DMS79 treated with DMSO at 0.1 percent for 48 hours (cell line): Measurements from ENCODE around the gene FBXW9.
"Not testable (repeated sequence)": the region's sequence is repeated elsewhere in the genome, so short reads cannot be mapped to it uniquely, and the experiment has no call there.

ENCODE experiments used
- DNase-seq: peaks from one replicate; lab custom pipeline; 2025; lab: John Stamatoyannopoulos, UW

The FBXW9 gene

DNA sequence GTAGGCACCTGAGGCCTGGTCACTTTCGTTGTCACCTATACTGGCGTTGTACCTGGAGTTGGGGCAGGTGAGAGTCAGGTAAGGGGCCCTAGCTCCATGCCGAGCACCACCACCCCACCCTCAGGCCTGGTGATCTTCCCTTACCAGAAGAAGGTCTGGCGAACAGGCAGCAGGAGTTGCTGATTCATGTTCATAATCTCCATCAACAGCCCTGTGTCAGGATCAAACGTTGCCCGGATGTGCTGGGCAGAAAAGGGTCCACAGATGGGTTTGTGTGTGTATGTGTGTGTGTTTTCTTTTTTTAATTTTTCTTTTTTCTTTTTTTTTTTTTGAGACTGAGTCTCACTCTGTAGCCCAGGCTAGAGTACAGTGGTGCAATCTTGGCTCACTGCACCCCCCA is 44.2 kb downstream of the FBXW9 start:
- no peak for DNase-seq

DNA sequence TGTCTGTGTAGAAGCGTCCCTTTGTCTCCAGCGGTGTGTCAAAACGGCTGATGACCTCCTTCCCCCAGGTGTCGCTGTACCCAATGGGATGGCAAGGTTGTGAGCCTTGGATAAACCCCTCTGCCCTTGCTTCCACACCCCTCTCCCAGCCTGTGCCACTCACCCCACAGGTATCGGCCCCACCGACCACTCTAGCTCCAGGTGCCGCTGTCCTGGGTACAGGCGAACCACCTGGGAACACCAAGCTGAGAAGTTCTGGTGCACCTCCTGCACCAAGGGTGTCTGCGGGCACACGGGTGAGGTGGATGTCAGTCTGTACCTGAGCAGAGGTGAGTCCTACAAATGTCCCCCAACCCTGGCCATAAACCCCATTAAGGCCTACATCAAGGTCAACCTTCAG is 46.5 kb downstream of the FBXW9 start:
- no peak for DNase-seq

DNA sequence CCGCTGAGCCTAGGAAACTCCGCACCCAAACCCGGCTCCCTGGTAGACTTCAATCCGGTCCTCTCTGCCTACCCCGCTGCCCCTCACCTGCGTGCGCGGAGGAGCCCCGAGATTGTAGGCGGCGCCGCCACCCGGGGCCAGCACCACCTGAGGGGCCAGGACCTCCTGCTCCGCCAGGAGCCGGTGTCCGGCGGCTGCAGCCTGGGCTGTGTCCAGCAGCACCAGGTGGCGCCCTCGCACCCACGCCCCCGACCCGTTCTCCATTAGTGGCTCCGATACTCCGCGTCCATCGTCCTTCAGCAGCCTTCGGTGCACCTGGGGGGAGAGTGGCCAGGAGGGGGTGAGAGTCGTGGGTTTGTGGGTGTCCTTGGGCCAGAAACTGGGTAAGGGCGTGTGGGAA is 48.3 kb downstream of the FBXW9 start:
- no peak for DNase-seq

DNA sequence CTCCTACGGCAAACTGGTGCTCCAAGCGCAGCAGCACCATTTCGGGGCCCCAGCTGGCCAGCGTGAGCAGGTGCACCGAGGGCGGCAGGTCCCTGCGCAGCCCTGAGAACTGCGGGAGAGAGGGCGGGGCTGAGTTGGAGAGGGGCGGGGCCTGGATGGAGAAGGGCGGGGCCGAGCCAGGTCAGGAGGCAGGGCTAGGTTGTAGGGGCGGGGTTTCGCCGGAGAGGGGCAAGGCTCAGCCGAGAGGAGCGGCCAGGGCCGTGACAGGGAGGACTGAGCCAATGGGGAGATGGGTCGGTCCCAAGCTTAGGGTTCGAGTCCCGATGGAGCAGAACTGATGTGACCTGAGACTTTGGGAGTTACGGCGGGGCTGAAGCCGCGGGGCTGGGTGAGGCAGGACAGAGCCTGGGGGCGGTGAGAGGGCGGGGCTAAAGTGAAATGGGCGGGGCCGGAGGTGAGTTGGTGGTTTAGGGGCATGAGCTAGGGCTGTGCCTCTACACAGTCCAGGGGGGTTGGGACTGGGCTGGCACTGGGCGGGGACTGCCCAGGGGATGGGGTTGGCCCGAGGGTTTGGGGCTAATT is 48.9 kb downstream of the FBXW9 start:
- DNase-seq, result no peak

DNA sequence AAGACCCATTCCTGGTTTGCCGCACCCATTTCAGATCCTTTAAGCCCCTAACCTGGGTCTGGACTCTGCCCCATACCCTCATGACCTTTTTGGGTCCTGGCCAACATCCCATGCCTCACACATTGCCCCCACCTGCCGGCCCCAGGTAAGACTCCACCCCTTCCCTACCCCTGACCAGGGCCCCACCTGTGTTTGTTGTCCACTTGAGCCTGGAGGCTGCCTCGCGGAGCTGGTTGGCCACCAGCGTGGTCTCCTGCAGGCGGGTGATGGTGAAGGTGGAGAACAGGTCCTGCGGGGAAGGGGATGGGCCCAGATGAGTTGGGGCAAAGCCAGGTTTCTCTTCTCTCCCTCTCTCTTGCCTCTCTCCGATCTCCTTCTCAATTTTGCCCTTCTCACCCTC is 49.4 kb downstream of the FBXW9 start:
- no peak for DNase-seq

DNA sequence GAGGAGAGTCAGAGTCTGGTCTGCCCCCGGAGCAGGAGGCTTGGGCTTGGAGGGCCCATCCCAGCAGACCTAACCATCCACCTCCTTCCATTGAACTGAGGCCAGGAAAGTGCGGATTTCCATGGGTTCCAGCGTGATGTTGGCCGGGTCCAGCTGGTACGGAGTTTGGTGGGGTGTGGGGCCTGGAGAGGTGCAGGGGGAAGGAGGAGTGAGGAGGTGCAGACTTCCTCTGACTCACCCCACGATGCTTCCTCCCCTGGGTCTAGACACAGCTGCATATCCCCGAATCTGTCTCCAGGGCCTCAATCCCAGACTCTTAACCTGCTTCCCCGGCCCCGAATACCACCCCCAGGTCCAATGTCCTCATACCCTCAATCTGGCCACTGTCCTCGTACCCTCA is 49.9 kb downstream of the FBXW9 start:
- no peak for DNase-seq

DNA sequence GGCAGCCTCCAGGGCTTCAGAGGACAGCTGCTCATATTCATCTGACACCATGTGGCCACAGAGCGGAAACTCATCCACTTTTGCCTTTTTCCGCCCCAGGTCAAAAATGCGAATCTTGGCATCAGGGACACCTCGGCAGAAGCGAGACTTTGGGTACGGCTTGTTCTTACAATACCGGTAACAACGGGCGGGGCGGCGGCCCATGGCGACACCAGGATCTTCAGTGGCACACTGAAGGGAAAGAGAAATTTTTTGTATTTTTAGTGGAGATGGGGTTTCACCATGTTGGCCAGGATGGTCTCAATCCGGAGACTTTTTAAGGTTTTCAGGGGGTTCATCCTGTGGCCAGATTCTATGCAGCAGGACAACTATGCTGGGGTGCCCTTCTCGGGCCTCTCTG is 52.7 kb downstream of the FBXW9 start:
- DNase-seq, result not testable (repeated sequence)

DNA sequence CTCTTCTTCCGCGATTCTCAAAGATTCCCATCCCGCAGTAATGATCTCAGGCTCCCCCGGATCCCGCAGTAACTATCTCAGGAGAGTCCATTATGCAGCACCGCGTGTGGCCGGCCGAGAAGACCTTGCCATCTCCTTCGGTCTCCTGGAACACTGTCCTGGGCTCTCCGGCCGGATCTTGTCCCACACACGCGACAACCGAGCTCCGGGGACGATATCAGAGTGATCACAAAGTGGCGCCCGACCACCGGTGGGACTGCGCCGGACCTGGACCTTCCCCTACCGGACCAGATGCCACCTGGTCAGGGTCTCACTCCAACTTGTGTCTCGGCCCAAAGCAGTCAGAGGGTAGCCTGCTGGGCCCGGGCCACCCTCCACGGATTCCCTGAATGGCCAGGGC is 53.9 kb downstream of the FBXW9 start:
- DNase-seq, result no peak

DNA sequence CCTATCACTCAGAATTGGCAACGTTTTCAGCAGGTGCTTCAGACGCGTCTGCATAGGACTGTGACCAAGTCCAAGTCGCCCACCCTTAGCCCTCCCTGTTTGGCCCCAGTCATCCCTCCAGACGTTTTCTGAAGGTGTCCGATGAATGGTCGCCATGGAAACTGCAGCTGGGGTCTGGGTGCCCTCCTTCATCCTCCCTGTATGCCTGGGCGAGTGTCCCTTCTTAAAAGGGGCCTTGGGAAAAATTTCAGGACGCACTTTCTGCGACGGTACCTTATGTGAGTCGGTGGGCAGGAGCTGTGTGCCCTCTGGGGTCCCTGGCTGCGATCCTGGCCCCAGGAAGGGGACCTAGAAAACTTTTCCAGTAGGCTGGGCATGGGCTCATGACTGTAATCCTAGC is 55.0 kb downstream of the FBXW9 start:
- DNase-seq, result no peak

DNA sequence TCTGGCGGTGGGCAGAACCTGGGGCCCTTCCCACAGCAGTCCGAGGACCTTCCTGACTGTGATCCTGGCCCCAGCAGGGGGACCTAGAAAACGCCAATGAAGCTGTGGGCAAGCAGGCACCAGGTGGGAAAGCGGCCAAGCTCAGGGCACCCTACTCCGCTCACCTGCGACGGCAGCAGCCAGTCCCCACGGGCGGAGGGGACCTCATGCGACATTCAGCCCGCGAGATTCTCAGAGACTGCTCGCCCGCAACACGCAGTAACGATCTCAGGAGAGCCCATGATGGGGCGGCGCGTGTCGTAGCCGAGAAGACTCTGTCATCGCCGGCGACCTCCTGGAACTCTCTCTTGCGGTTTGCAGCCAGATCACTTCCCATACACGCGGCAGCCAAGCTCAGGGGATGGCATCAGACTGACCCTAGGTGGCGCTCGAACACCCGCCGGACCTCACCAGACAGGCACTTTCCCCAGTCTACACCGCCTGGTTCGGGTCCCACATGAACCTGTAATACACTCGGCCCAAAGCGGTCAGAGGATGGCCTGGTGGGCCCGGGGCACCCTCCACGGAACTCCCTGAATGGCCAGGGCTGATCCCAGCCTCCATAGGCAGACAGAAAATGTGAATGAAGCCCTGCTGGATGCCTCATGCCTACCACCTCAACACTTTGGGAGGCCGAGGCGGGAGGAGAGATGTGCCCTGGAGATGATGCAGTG is 56.4 kb downstream of the FBXW9 start:
- peak; percentile 91 for DNase-seq
